Activated CD4-positive, alpha-beta memory T cell treated with anti-CD3 and anti-CD28 coated beads, Interleukin-2, amount 10 ng/mL, durations not matched to agents 7 days and 5 days (primary cell): Measurements from ENCODE around the gene ARRDC1. TPM values are rescaled to one million over a fixed set of nuclear protein-coding genes. Genes with fewer than 3 reads are reported as not detected.
"Not testable (repeated sequence)": the region's sequence is repeated elsewhere in the genome, so short reads cannot be mapped to it uniquely, and the experiment has no call there.

Experiments
- CTCF ChIA-PET: fragments of 350-600 bp; sonication (Branson Sonifier 250); formaldehyde crosslinking; loops from one replicate; lab custom pipeline; 2021; ENCODE audit warnings: antibody characterized with exemption, inconsistent platforms; lab: Charles Lee
- POLR2A ChIA-PET: fragments of 350-600 bp; sonication (Branson Sonifier 250); formaldehyde crosslinking; loops from one replicate; lab custom pipeline; 2021; ENCODE audit warnings: antibody characterized with exemption; lab: Charles Lee
- DNase-seq: peaks from one replicate; pipeline ENCODE4 v3.0.0-alpha.2; 2020
- H3K27ac Mint-ChIP-seq: one replicate; pipeline ENCODE4 v1.8.0; 2021; ENCODE audit warnings: mild to moderate bottlenecking, mixed read lengths
- H3K27me3 Mint-ChIP-seq: one replicate; pipeline ENCODE4 v1.8.0; 2021; ENCODE audit warnings: mixed read lengths
- H3K36me3 Mint-ChIP-seq: one replicate; pipeline ENCODE4 v1.8.0; 2021; ENCODE audit warnings: low read depth, mixed read lengths
- H3K4me1 Mint-ChIP-seq: one replicate; pipeline ENCODE4 v1.8.0; 2021; ENCODE audit warnings: mixed read lengths
- H3K4me3 Mint-ChIP-seq: one replicate; pipeline ENCODE4 v1.8.0; 2021; ENCODE audit warnings: mild to moderate bottlenecking, mixed read lengths
- H3K9me3 Mint-ChIP-seq: one replicate; pipeline ENCODE4 v1.8.0; 2021; ENCODE audit warnings: mixed read lengths
- total RNA-seq, 2 experiments: library from RNA; stranded (reverse); gene quantifications; one replicate each; pipeline ENCODE4 v1.2.3, GENCODE V29; 2021

ARRDC1 gene
- 10 to 100 TPM; 49.8 to 55.9 TPM for total RNA-seq

GRCh38 chr9:137605121-137606004, at the start of gene ARRDC1:
ARRDC1 (plus strand) TSS chr9:137605686; CDS start chr9:137605718, 32 bp downstream.
- H3K27ac Mint-ChIP-seq: peak within 1 kb of the TSS; percentile 69
- ChIA-PET POLR2A (interaction anchor here (0.6 to 1.9 kb wide), 4 partner anchors 13 to 54 kb away, joined by 3 to 7 read pairs (median 4); partner anchors contain the start of genes EHMT1, MRPL41 and ZMYND19), CTCF (interaction anchor here (1.4 kb wide), 1 partner anchor 53 kb away, joined by 4 read pairs; the partner anchor contains the start of gene MRPL41)
- H3K36me3 Mint-ChIP-seq: peaks cover 4% of the 10 kb centered on the region
- peaks cover 29% of the 10 kb centered on the region for H3K4me1 Mint-ChIP-seq
- H3K4me3 Mint-ChIP-seq: peak within 1 kb of the TSS; percentile 76
- no peaks in the 10 kb centered on the region for H3K9me3 Mint-ChIP-seq
- peak; percentile 95 for DNase-seq
- H3K27me3 Mint-ChIP-seq: peaks cover 4% of the 10 kb centered on the region

DNA sequence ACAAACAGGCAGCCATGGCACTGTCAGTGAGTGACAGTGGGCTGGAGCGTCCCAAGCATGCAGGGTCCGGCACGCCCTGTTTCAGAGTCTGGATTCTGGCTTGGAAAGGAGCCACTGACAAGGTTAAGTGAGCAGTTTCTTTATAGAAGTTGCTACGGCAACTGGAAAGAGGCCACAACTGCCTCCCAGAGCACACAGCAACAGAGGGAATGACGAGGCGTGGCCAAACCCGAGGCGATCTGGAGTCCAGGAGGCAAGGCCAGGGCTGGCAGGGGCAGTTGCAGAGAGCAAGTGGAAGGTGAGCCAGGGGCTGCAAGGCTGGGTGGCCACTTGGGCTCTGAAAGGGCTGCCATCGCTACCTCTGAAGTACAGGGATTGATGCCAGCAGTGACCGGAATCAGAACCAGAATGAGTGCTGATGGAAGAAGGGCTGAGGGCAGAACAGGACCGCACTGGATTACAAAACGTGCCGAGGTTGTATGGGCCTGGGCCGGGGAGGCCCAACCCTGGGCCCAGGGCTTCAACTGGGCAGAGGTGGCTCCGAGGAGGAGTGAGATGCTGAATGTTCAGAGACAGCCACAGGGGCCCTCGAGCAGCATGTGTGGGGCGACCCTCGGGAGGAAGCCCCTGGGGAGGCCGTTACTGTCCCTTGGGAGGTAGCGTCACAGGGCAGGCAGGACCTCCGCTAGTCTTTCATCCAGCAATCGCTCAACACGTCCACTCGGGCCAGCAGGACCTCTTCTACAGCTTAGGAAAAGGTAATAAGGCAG, 49.2 kb upstream of the ARRDC1 start:
- DNase-seq: no peak
- H3K27me3 Mint-ChIP-seq: no peaks in the 10 kb centered on the region
- ChIA-PET POLR2A (no interaction called here), CTCF (no interaction called here)
- H3K4me3 Mint-ChIP-seq: no peak overlapping the region
- H3K27ac Mint-ChIP-seq: no peak overlapping the region
- peaks cover 24% of the 10 kb centered on the region for H3K36me3 Mint-ChIP-seq
- H3K9me3 Mint-ChIP-seq: no peaks in the 10 kb centered on the region
- peaks cover 12% of the 10 kb centered on the region for H3K4me1 Mint-ChIP-seq

DNA sequence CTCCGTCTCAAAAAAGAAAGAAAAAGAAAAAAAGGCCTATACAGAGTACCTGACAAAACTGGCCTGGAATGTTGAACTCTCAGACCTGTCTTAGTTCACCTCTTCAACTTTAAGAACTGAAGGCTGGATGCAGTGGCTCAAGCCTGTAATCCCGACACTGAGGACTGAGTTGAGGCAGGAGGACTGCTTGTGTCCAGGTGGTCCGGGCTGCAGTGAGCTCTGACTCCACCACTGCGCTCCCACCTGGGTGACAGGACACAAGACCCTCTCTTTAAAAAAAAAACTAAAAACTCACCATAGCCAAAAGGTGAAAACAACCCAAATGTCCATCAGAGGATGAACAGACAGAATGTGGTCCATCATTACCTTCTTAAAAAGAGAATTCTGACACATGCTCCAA, 47.4 kb upstream of the ARRDC1 start:
- Mint-ChIP-seq H3K27me3 (no peaks in the 10 kb centered on the region), H3K27ac (no peak overlapping the region), H3K4me3 (no peak overlapping the region), H3K9me3 (no peaks in the 10 kb centered on the region), H3K36me3 (peaks cover 30% of the 10 kb centered on the region), H3K4me1 (peaks cover 3% of the 10 kb centered on the region)
- ChIA-PET POLR2A (no interaction called here), CTCF (interaction anchor here (0.9 kb wide), 1 partner anchor 33 kb away, joined by 3 read pairs; the partner anchor contains the start of gene ZMYND19)
- no peak for DNase-seq

GRCh38 chr9:137564134-137564533, 41.4 kb upstream of the ARRDC1 start:
- POLR2A ChIA-PET: no interaction called here
- H3K4me3 Mint-ChIP-seq: no peak overlapping the region
- no peaks in the 10 kb centered on the region for H3K27me3 Mint-ChIP-seq
- H3K27ac Mint-ChIP-seq: no peak overlapping the region
- CTCF ChIA-PET: no interaction called here
- H3K9me3 Mint-ChIP-seq: no peaks in the 10 kb centered on the region
- no peak for DNase-seq
- H3K36me3 Mint-ChIP-seq: peaks cover 31% of the 10 kb centered on the region
- H3K4me1 Mint-ChIP-seq: peaks cover 2% of the 10 kb centered on the region

- CTCF ChIA-PET: no interaction called here
- Mint-ChIP-seq H3K27ac (no peak overlapping the region), H3K36me3 (peaks cover 26% of the 10 kb centered on the region), H3K27me3 (no peaks in the 10 kb centered on the region), H3K9me3 (no peaks in the 10 kb centered on the region), H3K4me3 (no peak overlapping the region), H3K4me1 (peaks cover 2% of the 10 kb centered on the region)
- POLR2A ChIA-PET: no interaction called here
- no peak for DNase-seq
Measured at GRCh38 chr9:137564817-137565411, 40.6 kb upstream of the ARRDC1 start.

DNA sequence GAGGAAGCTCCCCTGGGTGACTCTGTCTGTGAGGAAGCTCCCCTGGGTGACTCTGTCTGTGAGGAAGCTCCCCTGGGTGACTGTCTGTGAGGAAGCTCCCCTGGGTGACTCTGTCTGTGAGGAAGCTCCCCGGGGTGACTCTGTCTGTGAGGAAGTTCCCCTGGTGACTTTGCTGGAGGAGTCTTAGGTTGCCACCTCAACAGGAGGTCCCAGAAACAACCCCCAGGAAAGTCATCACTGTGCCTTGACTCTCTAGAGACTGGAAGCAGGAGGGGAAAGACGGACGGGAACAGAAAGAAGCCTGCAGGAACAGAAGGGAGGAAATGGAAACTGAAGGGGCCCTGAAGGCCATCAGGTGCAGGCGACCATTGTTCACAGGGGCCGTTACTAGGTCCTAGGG, 37.0 kb upstream of the ARRDC1 start:
- H3K27ac Mint-ChIP-seq, DNase-seq, CTCF ChIA-PET, H3K27me3 Mint-ChIP-seq, H3K4me3 Mint-ChIP-seq, H3K9me3 Mint-ChIP-seq, H3K4me1 Mint-ChIP-seq, POLR2A ChIA-PET: not testable (repeated sequence)
- peaks cover 32% of the 10 kb centered on the region for H3K36me3 Mint-ChIP-seq

GRCh38 chr9:137569609-137570203, 35.8 kb upstream of the ARRDC1 start:
- Mint-ChIP-seq H3K27me3 (no peaks in the 10 kb centered on the region), H3K4me3 (no peak overlapping the region), H3K9me3 (no peaks in the 10 kb centered on the region), H3K27ac (no peak overlapping the region), H3K36me3 (peaks cover 31% of the 10 kb centered on the region), H3K4me1 (peaks cover 1% of the 10 kb centered on the region)
- POLR2A ChIA-PET: no interaction called here
- CTCF ChIA-PET: no interaction called here
- no peak for DNase-seq

- ChIA-PET CTCF (interaction anchor here (0.9 kb wide), 1 partner anchor 148 kb away, joined by 3 read pairs; the partner anchor contains the start of genes EXD3 and NOXA1), POLR2A (no interaction called here)
- Mint-ChIP-seq H3K9me3 (no peaks in the 10 kb centered on the region), H3K36me3 (peaks cover 39% of the 10 kb centered on the region), H3K27me3 (no peaks in the 10 kb centered on the region), H3K27ac (no peak overlapping the region), H3K4me3 (no peak overlapping the region), H3K4me1 (peaks cover 9% of the 10 kb centered on the region)
- no peak for DNase-seq
Measured at GRCh38 chr9:137570566-137570965, 34.9 kb upstream of the ARRDC1 start.

DNA sequence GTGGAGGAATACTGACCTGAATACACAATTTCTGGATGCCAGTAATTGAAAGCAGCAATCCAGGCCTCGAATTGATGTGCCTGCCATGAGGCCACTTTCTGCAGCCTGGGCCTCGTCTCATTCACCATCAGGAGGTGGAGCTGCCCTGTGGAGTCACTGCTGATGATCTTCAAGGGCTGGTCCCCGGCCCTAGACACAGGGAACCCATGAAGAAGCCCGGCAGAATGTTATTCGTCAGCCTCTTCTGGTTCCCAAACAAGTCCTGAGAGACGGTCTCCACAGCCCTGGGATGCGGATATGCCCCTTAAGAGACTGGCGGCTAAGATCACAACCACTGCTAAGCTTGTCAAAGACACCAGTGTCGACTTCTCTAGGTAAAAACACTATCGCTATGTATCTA, 31.3 kb upstream of the ARRDC1 start:
- ChIA-PET POLR2A (no interaction called here), CTCF (no interaction called here)
- no peak for DNase-seq
- Mint-ChIP-seq H3K36me3 (peaks cover 48% of the 10 kb centered on the region), H3K4me1 (peaks cover 36% of the 10 kb centered on the region), H3K27ac (no peak overlapping the region), H3K9me3 (no peaks in the 10 kb centered on the region), H3K27me3 (no peaks in the 10 kb centered on the region), H3K4me3 (no peak overlapping the region)

DNA sequence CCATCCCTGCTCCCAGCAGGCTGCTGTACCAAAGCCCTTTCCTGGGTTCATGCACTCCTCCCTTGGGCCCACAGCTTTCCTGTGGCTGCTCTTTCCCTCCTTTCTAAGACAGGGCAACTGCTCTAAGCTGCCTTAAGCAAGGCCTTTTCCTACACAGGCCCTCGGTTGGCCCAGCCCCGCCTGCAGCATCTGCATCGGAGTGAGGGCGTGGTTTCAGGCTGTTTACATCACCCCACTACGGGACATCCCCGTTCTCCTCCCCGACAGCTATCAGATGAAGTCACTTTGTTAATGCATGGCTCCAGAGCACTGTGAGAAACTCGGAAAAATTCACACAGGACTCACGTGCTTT, 30.1 kb upstream of the ARRDC1 start:
- CTCF ChIA-PET: no interaction called here

GRCh38 chr9:137575716-137576411, 29.6 kb upstream of the ARRDC1 start:
- CTCF ChIA-PET: no interaction called here
- Mint-ChIP-seq H3K9me3 (no peaks in the 10 kb centered on the region), H3K36me3 (peaks cover 41% of the 10 kb centered on the region), H3K27ac (peak overlapping the region; percentile 72), H3K4me3 (peak overlapping the region; percentile 54), H3K4me1 (peaks cover 37% of the 10 kb centered on the region), H3K27me3 (no peaks in the 10 kb centered on the region)
- POLR2A ChIA-PET: interaction anchor here (1.5 kb wide), 1 partner anchor 24 kb away, joined by 4 read pairs; no protein-coding TSS in a partner anchor
- DNase-seq: no peak

More for the DNA sequence above, 30.1 kb upstream of the ARRDC1 start:
- Mint-ChIP-seq H3K9me3 (no peaks in the 10 kb centered on the region), H3K4me1 (peaks cover 38% of the 10 kb centered on the region), H3K36me3 (peaks cover 46% of the 10 kb centered on the region), H3K4me3 (no peak overlapping the region), H3K27me3 (no peaks in the 10 kb centered on the region), H3K27ac (peak overlapping the region; percentile 72)
- peak; percentile 54 for DNase-seq
- POLR2A ChIA-PET: interaction anchor here (1.5 kb wide), 1 partner anchor 23 kb away, joined by 4 read pairs; no protein-coding TSS in a partner anchor
